ENCODE results near the gene GPR143.
A peak's percentile ranks its signal among the peaks of the same experiment; 100 is the strongest.

GPR143 gene

GRCh38 chrX:9767375-9767774 is 1.7 kb upstream of the GPR143 start:
- DNase-seq = peak; percentile 44

GRCh38 chrX:9765072-9765736 is 443 bp downstream of the GPR143 start:
- no peak for DNase-seq

DNA sequence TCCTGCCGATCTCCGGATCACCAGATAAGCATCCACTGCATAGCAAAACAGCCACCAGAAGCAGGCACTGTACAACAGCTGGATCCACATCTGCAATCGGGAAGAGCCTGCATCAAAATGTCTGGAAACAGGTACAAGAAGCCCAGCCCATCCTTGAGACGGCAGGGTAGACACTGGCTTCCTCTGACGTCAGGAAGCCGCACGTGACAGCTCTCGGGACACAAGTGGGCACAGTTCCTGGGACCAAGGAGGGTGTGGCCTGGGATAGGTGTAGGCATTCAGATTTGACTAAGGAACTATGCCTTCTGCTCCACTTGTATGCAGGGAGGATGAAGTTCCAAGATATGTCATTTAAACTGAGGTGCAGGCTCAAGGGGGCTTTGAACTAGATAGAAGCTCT is 6.3 kb downstream of the GPR143 start:
- no peak for DNase-seq

DNA sequence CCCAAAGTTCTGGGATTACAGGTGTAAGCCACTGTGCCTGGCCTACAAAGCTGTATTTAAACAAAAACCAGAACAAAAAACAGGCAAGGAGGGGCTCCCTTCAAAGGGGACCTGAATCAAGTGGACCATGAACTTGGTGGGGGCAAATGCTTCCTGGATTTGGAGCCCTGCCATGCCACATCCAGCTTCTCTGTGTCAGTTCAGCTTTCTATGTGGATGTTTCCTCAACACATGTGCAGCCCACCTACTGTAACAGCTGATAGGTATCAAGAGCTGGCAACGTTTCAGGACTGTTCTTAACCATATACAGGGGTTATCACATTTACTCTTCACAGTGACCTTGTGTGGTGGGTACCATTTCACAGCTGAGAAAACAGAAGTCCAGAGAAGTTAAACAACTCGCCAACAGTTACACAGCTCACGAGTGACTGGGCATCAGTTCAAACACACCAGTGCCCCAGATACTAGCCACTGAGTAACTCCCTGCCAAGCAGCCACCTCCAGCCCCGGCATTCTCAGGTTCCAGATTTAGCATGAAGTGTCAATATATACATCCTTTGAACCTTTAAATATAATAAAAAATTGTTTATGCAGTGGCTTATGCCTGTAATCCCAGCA is 7.5 kb downstream of the GPR143 start:
- no peak for DNase-seq

GRCh38 chrX:9757366-9757765 is 8.3 kb downstream of the GPR143 start:
- no peak for DNase-seq

DNA sequence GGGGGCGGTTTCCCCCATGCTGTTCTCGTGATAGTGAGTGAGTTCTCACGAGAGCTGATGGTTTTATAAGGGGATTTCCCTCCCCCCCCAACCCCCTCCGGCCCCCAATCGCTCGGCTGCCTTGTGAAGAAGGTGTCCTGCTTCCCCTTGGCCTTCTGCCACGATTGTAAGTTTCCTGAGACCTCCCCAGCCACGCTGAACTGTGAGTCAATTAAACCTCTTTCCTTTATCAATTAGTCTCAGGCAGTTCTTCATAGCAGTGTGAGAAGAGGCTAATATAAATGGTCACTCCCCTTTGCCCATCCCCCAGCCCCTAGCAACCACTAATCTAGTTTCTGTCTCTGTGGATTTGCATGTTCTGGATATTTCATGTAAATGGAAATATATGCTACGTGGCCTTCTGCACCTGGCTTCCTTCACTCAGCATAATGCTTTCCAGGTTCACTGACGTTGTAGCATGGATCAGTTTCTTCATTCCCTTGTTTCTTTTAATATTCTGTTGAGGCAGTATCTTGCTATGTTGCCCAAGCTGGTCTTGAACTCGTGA is 16.4 kb downstream of the GPR143 start:
- peak; percentile 88 for DNase-seq

DNA sequence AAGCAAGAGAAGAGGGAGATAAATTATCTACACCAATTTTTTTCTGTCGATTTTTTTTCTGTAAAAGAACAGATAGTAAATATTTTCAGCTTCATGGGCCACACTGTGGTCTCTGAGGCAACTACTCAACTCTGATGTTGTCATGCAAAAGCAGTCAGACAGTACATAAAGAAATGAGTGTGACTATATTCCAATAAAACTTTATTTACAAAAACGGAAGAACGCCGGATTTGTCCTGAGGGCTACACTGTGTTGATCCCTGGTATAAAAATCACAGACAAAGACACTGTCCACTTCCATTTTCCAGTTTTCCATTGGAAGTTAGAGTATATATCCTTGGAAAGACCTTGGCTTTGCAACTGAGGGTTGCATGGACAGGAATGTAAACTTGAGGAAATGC is 18.0 kb downstream of the GPR143 start:
- no peak for DNase-seq

DNA sequence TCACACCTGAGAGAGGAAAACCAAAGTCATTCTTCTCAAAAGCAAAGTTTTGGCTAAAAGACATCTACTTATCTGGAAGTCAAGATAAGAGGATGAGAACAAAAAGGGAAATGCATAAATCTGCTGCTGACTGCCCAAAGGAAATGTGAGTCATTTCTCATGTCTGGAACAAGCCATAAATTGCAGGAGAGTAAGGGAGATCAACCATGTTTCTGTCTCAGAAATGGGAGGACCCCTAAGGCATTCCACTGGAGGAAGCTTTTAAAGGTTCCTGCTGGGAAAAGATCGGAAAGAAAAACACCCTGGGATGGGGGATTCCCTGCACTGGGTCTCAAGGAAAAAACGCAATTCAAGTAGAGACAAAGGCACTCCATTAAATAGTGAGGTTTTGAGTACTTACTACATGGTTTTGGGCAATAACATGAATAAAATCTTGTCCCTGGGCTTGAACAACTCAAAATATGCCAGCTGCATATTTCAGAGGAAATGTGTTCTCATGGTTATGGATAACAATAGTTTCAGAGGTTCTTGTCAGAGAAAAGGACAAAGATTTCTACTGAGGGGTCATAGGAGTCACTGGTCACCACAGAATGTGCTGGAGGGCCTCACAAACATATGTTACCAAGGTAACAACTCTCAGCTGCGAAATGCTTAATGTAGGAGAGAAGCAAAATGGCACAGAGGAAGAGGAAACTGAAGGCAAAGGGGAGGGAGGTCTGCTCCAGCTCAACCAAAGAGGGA is 19.3 kb downstream of the GPR143 start:
- no peak for DNase-seq

- no peak for DNase-seq
Measured at GRCh38 chrX:9745417-9746115, 20.1 kb downstream of the GPR143 start.

DNA sequence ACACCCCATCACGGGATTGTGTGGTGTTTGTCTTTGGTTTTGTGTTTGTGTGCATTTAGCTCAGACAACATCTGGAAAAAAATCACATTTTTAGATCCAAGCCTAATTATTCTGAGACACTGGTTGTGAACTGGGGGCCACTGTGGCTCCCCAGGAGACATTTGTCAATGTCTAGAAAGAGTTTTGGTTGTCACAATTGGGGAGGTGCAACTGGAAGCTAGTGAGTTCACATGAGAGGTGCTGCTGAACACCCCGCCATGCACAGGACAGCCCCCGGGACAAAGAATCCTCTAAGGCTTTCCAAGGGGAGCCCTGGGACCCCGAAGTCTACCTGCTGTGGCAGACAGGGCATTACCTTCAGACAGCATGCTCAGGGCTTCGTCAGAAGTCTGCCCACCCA is 26.5 kb downstream of the GPR143 start:
- no peak for DNase-seq

GRCh38 chrX:9738151-9738550 is 27.5 kb downstream of the GPR143 start:
- peak; percentile 65 for DNase-seq

DNA sequence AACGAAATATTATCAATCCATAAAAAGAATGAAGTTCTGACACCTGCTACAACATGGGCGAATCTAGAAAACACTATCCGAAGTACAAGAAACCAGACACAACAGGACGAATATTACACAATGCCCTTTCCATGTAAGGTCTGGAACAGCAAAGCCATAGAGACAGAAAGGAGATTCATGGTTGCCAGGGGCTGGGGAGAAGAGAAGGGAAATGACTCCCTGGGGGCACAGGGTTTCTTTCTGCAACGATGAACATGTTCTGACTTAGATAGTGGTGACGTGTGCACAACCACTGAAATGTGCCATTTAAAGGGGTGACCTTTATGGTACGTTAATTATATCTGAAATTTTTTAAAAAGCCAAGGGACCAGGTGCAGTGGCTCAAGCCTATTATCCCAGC is 28.3 kb downstream of the GPR143 start:
- DNase-seq = peak; percentile 14

DNA sequence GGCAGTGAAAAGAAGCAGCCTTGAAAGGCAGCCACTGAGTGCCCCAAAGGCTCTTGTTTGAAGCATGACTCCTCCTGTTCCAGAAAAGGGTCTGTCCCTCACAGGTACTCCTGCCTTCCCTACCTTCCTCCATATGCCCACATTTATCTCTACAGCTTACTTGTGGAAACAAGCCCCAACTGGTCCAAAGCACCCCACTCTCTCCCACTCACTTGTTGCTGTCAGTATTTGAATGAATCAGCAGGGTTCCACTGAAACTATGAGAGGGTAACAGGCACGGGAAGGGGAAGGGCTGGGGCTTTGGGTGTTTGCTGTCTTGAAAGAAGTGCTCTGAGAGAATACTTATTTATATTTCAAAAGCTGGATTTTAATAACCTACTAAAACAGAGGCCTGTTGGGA is 34.9 kb downstream of the GPR143 start:
- no peak for DNase-seq

DNA sequence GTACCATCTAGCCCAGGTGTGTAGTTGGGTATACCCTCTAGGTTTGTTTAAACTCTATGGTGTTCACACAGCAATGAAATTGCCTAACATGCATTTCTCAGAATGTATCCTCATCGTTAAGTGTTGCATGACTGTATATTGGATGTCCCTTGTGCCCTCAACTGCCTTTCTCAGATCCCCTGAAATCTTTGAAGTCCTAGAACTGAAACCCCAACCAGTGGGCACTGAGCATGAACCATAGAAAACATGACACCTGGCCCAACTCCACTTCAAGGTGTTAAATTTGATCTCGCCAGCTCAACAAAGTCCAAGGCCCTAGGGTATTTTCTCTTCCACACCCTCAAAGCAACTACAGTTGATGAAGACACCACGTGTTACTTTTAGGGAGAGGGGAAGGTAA is 35.6 kb downstream of the GPR143 start:
- DNase-seq = no peak

GRCh38 chrX:9729171-9729885 is 36.3 kb downstream of the GPR143 start:
- no peak for DNase-seq

GRCh38 chrX:9728261-9728660 is 37.4 kb downstream of the GPR143 start:
- no peak for DNase-seq

- DNase-seq = no peak
Measured at GRCh38 chrX:9724711-9725110, 40.9 kb downstream of the GPR143 start.

DNA sequence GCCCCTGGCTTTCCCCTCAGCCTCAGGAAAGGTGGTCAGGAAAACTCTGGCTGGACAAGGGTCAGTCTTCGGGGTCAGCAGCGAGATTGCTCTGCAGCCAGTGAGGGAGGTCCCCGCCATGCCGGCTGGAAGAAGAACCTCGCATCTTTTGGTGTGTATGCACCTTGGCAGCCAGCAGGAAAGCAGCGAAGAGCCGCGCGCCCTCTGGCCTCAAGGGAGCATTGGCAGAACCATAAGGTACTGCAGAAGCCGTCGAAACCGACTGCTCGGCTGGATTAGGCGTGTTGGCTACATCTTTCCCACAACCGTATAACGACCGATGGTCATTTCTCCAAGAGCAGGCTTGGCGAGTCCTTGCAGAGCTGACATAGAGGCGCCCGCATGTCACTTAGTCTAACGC is 48.3 kb downstream of the GPR143 start:
- no peak for DNase-seq

DNA sequence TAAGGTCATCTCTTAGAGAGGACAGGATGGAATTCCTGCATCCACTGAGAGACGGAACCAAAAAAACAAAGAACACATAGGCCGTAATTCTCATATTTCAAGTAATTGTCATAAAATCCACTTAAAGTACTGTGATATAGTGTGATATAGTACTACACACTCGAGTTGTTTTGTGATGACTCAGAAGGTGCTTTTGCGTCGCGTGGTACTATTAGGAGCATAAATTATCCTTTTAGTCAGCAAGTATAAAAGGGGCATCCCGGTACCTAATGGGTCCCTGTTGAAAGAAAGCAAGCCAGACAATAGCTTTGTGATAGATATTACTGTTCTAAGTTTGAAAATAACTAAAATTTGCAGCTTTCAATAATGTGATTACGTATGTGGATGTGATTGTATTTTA is 55.3 kb downstream of the GPR143 start:
- DNase-seq = no peak

- DNase-seq = peak; percentile 51
Measured at GRCh38 chrX:9708923-9709553, 56.6 kb downstream of the GPR143 start.

DNA sequence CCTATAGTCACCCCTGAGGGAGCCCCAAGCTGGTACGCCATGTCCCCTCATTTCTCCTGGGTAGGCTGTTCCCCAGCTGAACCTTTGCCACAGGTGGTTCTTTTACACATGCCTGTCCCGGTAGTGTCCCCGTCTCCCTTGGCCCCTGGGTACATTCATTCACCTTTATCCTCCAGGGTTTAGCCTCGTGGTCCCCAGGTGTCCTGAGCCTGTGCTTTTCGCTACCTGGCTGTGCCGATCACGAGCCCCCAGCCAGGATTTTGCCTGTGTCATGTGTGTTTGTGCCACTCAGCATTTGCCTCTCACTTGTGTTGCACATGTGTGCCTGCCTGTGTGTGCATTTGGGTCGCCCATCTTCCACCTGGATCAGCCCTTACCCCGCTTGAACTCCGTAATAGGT is 57.6 kb downstream of the GPR143 start:
- no peak for DNase-seq

All from NCI-H526 treated with DMSO at 0.1 percent for 48 hours (cell line).